GF-D8 (cell line): ENCODE measurements around the gene ADTRP.

ENCODE experiments used
- DNase-seq: peaks from one replicate; lab custom pipeline; 2025; lab: John Stamatoyannopoulos, UW

Gene ADTRP

DNA sequence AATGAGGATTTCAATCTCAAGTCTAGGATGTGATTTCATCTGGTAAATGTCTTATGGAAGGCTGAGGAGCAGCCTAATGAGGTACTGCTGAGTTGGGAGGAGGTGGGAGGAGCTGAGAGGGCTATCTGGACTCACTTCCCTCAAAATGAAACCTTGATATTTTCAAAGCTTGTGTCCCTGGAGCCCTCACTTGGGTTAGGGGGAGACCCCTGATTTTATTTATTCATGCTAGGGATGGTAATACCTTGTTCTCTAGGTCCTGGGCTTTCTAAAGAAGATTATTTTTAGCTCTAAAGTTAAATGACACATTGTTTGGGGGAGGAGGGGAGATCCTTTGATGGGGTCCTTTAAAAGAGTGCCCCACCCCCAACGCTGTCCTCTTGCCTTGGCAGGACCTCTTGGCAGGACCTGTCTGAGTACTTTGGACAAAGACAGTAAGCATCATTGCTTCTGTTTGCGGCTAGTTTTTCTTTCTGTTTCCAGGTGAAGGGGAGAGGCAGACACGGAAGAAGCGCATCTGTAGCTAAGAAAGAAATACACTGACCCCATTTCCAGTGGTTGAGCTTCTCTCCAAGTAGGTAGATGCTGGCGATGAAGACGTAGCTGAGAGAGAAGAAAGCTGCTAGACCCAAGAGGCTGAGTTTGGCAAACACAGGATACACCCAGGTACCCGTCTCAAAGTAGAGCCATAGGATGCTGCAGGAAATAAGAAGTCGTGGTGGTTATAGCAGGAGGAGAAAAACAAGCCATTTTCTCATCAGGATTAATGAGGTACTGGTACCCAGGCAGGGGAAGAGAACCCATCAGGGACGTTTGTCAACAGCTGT lies 55.6 kb downstream of the ADTRP start:
- no peak for DNase-seq

DNA sequence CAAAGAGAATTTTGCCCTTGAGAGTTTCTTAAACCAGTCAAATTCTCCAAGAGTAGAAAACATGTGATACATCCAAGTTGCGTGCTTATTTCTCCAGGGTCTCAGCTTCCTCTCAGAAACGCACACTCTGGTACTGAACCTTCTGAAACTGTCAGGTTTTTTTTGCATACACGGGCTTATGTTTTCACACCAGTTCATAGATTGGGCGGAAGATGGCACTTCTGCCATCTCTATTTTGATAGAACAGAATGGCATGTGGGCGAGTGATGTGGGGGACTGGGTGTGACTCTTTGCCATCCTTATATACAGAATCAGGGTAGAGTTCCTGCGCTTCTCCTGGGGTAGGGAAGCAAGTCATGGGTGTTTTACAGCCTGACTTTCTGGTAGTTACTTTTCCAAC lies 56.4 kb downstream of the ADTRP start:
- no peak for DNase-seq

DNA sequence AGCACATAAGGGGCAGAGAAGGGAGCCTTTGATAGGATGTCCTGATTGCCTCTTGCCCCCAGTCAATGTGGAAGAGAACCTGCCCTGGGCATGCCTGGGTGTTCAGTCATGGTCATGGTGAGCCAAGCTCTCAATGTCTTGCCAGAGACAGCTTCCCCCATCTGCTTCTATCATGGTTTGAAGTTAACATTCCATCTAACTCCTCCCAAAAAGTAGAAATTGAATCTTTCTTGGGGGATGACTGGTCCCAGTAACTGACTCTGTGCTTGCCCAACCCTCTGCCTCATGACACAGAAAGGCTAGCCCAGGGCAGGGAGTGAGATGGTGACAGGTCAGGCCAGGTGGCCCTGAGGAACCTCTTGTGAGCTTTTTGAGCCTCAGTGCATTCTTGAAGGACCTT lies 60.1 kb downstream of the ADTRP start:
- no peak for DNase-seq

DNA sequence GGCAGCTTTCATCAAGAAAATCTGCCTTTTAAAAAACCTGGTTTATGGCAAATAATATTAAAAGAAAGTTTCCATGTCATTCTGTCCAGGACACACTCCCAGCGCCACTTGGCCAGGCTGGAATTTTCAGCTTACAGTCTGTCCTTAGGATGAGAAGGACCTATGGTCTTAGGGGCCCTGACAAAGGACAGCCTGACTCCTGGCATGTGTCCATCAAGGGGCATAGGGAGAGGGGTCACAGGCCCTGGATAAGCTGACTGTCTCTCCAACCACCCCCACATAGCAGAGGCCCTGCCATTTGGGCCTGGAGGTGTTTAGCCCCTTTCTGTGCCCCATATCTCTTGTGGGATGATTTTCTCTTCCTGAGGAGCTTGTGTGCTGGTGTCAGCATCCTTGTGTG lies 60.6 kb downstream of the ADTRP start:
- no peak for DNase-seq

DNA sequence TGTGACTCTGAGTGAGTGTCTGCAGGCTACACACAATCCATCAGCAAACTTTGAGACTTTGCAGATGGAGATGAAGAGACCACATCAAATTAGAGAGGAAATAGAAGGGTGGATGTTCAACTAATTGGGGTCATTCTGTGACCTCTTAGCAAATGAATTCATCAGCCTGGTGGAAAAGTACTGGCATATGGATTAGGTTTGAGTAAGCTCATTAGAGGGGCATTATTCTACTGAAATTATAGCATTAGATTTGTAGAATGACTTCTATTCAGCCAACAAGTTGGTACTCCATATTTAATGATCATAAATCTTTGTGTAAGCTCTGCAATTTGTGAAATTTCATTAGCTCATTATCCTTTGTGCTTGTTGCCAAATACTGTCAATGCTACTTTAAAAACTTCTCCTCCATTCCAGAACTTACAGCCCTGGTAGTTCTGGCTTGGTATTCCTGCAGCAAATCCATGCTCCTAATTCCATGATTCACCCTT lies 63.8 kb downstream of the ADTRP start:
- no peak for DNase-seq

DNA sequence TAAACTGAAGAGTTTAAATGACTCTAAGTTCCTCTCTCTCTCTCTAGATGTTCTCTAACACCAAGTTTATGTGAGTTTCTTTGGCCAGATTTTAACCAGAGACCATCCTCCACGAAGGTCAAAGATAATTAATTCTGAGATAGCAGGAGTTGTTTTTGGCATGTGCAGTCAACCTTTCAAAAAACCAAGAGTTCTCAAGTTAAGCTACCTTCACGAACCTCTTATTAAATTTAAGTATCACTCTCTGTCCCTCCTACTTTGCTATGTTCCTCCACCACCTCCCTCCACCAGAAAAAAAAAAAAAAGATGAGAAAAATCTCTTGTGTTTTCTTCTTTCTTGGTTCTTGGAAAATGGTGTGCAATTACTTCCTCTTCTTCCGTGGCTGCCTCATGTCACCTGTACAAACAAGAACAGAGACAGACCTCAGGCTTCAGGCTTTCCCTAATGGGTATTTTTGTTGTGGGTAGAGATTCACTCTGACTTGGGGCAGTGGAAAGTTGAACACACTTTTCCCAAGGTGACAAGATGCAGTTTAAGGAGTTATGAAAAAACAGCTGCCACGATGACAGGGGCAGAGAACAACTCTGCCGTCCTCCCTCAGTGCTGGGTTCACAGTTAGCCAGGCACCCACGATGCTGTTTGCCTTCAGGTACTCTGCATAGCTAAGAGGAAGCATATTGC lies 64.3 kb downstream of the ADTRP start:
- DNase-seq = no peak

DNA sequence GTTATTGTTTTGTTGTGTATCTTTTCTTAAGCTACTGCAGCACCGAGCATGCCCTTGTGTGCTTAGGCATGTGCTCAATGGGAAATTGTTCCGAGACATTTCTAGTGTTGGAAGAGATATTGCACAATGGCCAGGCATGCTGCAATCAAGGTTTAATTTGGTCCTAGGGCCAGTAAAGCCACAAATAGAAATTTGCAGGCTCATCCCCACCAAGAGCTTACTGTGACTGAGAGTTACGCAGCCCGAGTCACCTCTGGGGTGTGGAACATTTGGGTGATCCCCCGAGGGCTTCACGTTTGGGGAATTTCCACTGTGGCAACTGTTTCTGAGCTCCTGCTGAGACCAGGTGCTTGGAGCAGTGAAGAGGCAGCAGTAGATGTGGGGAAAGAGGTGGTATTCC lies 65.8 kb downstream of the ADTRP start:
- no peak for DNase-seq

DNA sequence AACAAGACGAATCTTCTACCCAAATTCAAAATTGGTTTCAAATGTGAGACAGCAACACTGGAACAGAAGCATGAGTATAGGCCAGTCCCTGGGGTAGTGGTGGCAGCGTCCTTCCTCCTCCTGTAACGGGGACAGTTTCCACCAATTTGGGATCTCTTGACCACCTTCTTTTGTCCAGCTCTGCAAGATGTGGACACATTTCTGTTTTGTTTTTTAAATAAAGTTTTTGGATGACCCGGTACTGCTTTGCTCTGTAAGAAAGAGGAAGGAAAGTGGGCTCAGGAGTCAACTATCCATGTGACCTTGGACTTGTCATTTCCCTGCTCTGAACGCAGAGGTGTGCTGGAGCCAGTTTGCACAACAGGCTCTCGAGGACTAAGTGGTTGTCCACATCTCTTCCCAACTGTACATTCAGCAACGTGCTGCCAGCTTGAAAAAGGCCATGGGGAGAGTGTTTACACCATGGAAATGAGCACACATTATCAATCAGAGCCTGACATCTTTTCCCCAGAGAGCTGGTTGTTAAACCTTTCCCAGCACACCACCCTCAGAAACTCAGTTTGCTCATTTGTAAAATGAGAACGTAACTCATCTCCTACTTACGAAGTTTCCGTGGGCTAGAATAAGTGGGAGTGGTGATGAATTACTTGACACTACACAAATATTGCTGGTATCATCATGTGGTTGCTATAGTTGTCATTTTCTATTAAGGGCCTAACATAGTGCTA lies 66.5 kb downstream of the ADTRP start:
- no peak for DNase-seq

DNA sequence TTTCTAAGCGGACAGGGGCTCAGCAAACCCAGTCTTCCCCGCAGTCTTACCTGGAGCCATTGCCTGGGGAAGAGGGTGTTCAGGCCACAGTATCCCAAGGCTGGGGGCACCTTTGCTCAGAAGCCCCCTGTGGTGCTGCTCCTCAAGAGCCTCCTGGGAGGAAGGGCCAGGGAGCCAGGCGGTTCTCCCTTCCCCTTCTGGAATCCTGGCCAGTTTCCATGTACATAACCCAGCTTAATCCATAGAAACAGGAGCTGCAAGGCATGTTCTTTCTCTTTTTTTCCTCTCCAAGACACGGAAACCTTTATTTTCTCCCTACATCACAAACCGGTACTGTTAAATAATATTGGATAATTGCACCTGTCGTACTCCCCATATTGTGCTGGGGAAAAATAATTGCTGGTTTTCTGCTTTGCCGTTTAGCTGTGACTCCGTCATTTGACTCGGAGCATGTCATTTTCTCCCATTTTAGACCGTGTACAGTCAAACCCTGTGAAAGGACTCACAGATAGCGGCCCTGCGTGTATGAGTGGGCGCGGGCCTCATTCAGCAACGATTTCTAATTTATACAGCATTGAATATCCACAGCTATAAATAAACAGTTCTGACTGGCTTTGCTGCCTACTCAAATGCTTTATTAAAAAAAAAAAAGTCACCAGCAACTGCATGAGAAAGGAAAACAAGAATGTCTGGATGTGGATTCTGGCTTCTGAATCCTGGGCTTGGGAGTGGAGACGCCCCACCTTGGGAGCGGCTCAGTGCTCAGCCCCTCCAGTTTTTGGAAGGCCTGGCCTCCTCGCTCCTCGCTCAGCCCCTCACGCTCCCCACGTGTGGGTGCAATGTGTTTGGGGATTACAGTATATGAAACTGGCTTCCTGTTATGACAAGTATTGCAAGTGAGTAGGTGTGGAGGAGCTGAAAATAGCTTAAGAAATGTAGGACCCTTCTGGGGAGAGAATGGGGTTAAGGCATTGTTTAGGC lies 67.3 kb downstream of the ADTRP start:
- no peak for DNase-seq

DNA sequence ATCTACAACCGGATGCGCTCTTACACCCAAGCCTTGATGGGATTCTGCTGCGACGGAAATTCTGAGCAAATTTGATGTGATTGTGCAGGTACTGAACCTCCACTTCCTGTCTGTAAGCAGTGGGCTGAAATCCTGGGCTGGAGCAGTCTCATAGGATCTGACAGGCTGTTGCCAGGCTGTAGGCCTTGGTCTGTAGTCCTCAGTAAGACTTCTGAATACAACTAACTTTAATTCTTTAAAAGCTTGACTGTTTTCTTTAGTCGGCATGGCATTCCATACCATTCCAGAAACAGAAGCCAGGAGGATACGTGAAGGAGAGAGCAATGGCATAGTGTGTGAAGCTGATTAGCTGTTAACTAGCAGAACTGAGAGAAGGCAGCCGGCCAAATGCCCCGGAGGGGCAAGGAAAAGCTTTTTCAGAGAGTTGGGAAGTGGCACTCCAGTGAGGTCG lies 68.3 kb downstream of the ADTRP start:
- no peak for DNase-seq

DNA sequence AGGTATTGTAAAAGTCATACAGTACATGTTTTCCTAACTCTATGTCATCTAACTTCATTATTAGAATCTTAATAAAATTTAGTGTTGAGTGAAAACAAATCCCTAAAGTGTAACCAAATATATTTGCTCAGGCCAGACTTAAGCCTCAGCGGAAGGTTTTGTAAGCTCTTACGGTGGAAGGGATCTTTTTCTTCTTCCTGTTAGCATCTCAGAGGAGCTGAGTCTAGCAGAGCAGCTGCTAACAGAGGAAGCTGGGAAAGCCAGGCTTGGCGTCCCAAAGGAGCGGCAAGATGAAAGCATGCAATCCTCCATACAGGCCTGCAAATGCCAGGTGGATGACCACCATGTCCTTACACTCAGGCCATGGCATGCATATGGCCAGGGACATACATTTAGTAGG lies 72.4 kb downstream of the ADTRP start:
- DNase-seq = no peak

DNA sequence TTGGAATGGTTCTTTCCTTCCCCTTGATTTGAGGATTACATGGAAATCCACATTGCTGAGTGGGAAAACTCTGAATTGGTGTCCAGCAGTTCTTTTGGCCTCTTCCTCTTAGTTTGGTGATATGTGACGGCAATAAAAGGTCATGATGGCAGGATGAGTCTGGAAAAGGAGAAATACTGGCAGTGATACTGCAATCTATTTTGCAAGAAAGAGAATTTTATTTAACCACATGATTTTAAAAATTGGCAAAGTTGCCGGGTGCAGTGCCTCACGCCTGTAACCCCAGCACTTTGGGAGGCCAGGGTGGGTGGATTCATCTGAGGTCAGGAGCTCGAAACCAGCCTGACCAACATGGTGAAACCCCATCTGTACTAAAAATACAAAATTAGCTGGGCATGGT lies 73.1 kb downstream of the ADTRP start:
- no peak for DNase-seq

DNA sequence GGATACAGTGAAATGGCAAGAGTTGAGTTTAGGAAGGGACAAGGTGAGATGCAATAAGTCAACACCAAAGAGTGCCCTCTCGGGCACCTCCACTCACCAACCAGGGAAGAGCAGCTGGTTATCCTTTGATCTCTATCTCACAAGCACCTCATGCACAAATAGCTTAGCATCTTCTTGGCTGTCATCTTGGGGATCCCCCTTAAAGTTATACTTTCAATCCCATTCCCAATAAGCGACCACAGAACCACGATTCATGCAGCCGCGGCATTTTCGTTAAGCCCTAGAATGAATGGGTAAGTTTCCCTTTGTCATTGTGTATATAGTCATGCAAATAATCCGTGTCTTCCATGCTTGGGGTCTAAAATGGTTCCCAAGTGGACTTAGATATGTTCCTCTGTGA lies 73.5 kb downstream of the ADTRP start:
- no peak for DNase-seq

DNA sequence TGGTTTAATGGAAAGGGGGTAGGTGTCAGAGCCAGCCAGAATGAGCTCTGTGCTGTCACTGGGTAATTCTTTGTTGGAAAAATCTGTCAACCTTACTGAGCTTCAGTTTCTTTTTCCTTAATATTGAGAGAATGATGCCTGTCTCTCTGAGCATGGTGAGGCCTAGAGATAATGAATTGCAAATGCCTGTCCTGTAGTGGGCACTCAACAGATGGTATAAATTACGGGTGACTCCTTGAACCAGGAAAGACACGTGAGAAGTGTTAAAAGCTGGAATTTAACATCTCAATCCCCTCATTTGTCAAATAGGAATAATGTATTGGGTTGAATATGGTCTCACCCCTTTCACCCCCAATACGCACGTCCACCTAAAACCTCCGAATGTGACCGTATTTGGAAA lies 74.9 kb downstream of the ADTRP start:
- DNase-seq = no peak

DNA sequence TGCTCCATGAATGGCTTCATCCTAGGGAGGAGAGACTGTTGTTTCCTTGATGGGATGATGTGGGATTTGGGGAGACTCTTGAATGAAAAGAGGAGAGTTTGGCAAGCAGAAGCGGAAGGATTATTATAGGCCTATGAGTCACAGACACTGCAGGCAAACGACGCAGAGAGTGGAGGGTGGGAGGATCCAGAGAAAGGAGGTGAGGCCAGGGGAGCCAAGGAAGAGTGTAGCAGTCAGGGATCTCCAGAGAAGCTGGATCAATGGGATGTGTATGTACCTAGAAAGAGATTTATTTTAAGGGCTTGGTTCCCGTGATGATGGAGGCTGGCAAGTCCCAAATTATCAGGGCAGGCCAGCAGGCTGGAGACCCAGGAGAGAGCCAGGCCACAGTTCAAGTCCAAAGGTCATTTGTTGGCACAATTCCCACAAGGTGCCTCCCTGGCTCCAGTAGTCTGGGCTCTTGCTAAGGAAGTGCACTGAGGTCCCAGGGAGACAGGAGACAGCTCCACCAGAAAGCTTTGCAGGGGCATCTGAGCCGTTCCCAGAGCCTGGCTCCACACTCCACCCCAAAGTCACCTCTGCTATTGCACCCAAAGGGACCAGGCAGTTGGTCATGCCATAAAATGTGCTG lies 76.0 kb downstream of the ADTRP start:
- DNase-seq = no peak

DNA sequence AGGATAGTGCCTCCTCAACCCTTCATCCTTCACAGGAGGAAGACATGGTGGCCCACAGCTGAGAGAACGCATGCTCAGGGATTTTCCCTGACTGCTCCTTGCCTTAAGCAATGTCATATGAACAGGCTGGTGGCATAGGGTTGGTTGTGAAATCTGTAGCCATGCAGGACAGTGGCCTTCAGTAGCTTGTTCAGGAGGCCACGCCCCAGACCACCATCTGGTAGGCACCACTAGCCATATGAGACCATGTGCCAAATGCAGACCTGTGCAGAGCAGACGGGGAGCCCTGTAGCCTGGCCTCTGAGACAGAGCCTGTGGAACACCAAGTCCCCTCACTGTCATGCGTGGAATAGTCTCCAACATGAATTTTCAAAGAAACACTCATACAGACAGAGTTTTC lies 76.5 kb downstream of the ADTRP start:
- DNase-seq = no peak

DNA sequence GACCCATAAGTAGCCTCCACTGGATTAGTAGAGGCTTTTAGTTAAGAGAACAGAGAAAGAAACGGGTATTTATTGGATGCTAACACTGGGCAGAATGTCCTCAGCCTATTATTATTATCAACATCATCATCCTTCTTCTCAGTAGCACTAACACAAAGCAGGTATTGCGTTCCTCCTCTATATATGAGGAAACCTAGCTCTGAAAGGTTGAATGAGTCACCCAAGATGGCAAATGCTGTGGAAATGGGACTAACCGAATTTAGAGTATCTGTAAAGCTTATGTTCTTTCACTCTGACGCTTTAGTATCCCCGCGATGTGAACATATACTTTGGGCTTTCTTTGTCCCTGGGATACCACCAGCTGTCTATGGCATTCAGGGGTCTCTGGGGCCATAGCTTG lies 77.0 kb downstream of the ADTRP start:
- DNase-seq = no peak

DNA sequence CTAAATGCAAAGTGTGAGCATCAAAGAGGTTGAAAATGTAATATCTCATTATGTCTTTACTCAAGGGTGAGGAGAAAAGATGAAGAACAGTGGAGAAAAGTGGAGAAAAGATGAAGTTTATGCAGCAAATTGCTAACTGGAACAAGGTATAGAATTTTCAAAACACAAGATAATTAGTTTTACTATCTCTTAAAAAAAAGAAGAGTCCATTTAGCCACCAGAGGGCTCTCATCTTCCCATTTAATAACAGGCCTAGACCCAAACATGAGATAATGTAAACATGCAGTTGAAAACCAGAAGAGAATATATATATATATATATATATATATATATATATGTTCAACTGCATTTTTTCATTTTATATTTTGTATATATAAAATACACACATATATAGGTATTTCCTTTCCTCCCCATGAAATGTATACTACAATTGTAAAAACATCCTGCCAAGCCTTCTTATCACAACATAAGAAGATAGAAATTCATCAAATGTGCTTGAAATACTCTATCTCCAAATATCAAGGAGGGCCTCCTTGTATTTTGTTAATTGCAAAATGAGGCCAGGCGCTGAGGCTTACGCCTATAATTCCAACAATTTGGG lies 78.4 kb downstream of the ADTRP start:
- no peak for DNase-seq

DNA sequence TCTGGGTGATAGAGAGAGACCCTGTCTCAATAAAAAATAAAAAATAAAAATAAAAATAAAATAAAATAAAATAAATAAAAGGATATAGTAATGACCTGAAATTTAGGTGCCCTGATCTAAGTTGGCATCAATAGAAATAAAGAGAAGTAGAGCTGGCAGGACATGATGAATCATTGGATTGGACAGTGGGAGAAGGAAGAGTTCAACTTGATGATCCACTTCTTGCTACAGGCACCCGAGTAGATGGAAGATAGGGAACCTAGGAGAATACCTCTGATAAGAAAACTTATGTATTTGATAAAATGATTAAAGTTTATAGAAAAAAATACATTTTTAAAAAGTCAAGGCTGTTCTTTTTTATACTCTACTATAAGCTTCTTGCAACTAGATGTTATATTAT lies 79.0 kb downstream of the ADTRP start:
- no peak for DNase-seq

DNA sequence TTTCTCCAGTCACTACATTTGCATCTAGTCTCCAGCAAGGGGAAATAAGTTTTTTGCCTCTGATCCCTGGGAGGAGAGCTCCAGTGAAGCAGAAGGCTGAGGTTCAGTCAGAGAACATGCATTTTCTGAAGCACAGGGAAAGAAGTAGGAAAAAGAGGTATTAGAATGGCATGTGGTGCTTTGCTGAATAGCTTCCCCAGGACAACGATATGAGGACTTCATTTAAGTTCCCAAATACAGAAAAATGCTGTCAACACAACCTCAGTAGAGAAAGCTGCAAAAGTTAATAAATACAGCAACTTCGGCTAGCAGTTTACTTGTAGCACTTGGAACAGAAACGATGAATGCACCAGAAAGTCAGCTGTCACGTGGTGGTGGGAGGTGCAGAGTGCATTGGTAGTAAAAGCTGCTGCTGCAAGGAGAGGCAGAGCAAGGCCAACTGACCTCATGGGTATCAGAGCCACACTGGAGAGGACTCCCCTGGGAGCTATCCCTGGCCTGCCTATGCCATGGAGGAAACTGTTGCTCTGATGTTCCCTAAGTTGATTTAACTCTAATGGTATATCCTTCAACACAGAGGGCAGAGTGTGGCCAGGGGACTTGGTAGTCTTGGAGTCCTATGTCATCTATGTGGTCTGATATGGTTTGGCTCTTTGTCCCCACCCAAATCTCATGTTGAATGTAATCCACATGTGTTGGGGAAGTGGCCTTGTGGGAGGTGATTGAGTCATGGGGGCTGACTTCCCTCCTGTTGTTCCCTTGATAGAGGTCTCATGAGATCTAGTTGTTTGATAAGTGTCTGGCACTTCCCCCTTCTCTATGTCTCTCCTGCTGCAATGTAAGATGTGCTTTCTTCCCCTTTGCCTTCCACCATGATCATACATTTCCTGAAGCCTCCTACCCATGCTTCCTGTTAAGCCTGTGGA lies 85.9 kb downstream of the ADTRP start:
- peak; percentile 80 for DNase-seq
